Prostate gland (tissue), 2 donors: Measurements from ENCODE around the gene SLC4A3. TPM values are rescaled to one million over a fixed set of nuclear protein-coding genes. Genes with fewer than 3 reads are reported as not detected.

Experiments
- DNase-seq: peaks from one replicate; pipeline ENCODE4 v3.0.0-alpha.2; 2019; ENCODE audit warnings: low spot score
- H3K27ac ChIP-seq, 2 donors: fragments of 200-600 bp; sonication (generic); 2 replicates each; pipeline ENCODE4 v1.5.1; 2017 to 2019
- H3K27me3 ChIP-seq: fragments of 200-600 bp; sonication (generic); replicated peaks from 2 replicates; pipeline ENCODE4 v1.5.1; 2019; ENCODE audit not compliant: insufficient read depth
- H3K36me3 ChIP-seq, 2 donors: fragments of 200-600 bp; sonication (generic); 1 replicate in 1 of 2; 2 replicates in 1 of 2; pipeline versions ENCODE4 v1.5.1 to v1.8.1; 2017 to 2019
- H3K4me1 ChIP-seq: fragments of 200-600 bp; sonication (generic); replicated peaks from 2 replicates; pipeline ENCODE4 v1.5.1; 2019
- H3K4me3 ChIP-seq, 2 donors: fragments of 200-600 bp; sonication (generic); 2 replicates each; pipeline ENCODE4 v1.5.1; 2017 to 2019
- H3K9me3 ChIP-seq: fragments of 200-600 bp; sonication (generic); 2 replicates; pipeline ENCODE4 v1.5.1; 2017
- CTCF ChIP-seq, 4 experiments: fragments of 200-600 bp in 2 of 4; fragments of 450-650 bp in 2 of 4; sonication (generic) in 2 of 4; IDR thresholded peaks; 1 replicate in 3 of 4; 2 replicates in 1 of 4; pipeline ENCODE4 v1.5.1; 2016 to 2019; ENCODE audit warnings: antibody characterized with exemption in 4 of 4, mild to moderate bottlenecking in 2 of 4, moderate library complexity in 2 of 4
- POLR2A ChIP-seq: fragments of 450-650 bp; IDR thresholded peaks from one replicate; pipeline ENCODE4 v1.6.1; 2016; ENCODE audit warnings: antibody characterized with exemption, mild to moderate bottlenecking
- POLR2AphosphoS5 ChIP-seq: sonication (generic); formaldehyde crosslinking; IDR thresholded peaks from one replicate; pipeline ENCODE4 v1.6.1; 2017; ENCODE audit warnings: antibody characterized with exemption
- WGBS: methylation state at CpG from one replicate; pipeline ENCODE4 v1.1.5; 2018; 5-methylcytosine and 5-hydroxymethylcytosine counted together
- intact Hi-C: fragments of 100-400 bp; cut with DNase I; formaldehyde crosslinking; loops from one replicate; pipeline ENCODE4 v1.14.2; 2022
- total RNA-seq, 2 donors: library from RNA; depleted of rRNA; stranded (reverse); fragments of >200 nt; gene quantifications; one replicate each; pipeline ENCODE4 v1.1.0, GENCODE V29; 2016

The SLC4A3 gene
- total RNA-seq, 2 donors from 2014 or later: 7.6 to 44.6 TPM

GRCh38 chr2:219676586-219676985 is 49.2 kb downstream of the SLC4A3 start:
- no peak overlapping the region for H3K27ac ChIP-seq
- WGBS: 97% methylated on average over 1 of the region's 1 CpG
- intact Hi-C loops: no loop called here
- no peak for DNase-seq
- no peaks in the 10 kb centered on the region for H3K27me3 ChIP-seq
- no peaks in the 10 kb centered on the region for H3K9me3 ChIP-seq
- no peak overlapping the region for H3K4me3 ChIP-seq
- H3K36me3 ChIP-seq: no peaks in the 10 kb centered on the region
- no peaks in the 10 kb centered on the region for H3K4me1 ChIP-seq
- no peak for TF ChIP-seq CTCF (IDR thresholded peaks at IDR 0.05)
- no peak for TF ChIP-seq POLR2AphosphoS5
- no peak for TF ChIP-seq POLR2A

GRCh38 chr2:219679041-219679440 is 51.6 kb downstream of the SLC4A3 start:
- no peak overlapping the region for H3K27ac ChIP-seq
- H3K4me1 ChIP-seq: no peaks in the 10 kb centered on the region
- no peaks in the 10 kb centered on the region for H3K27me3 ChIP-seq
- H3K36me3 ChIP-seq: no peaks in the 10 kb centered on the region
- no peaks in the 10 kb centered on the region for H3K9me3 ChIP-seq
- no peak for TF ChIP-seq POLR2AphosphoS5
- no peak for TF ChIP-seq CTCF (IDR thresholded peaks at IDR 0.05)
- TF ChIP-seq POLR2A: no peak
- H3K4me3 ChIP-seq: no peak overlapping the region
- intact Hi-C loops: no loop called here
- no peak for DNase-seq
- 97% methylated on average over 3 of the region's 3 CpGs for WGBS

GRCh38 chr2:219679571-219679970 is 52.1 kb downstream of the SLC4A3 start:
- 93% methylated on average over 1 of the region's 1 CpG for WGBS
- Histone ChIP-seq H3K4me3 (no peak overlapping the region), H3K4me1 (no peaks in the 10 kb centered on the region), H3K9me3 (no peaks in the 10 kb centered on the region), H3K36me3 (no peaks in the 10 kb centered on the region), H3K27me3 (no peaks in the 10 kb centered on the region), H3K27ac (no peak overlapping the region)
- intact Hi-C loops: no loop called here
- no peak for TF ChIP-seq CTCF (IDR thresholded peaks at IDR 0.05)
- TF ChIP-seq POLR2A: no peak
- TF ChIP-seq POLR2AphosphoS5: no peak
- DNase-seq: no peak

GRCh38 chr2:219680958-219681693 is 53.7 kb downstream of the SLC4A3 start:
- H3K4me1 ChIP-seq: no peaks in the 10 kb centered on the region

More at GRCh38 chr2:219680958-219681693, 53.7 kb downstream of the SLC4A3 start:
- Histone ChIP-seq H3K9me3 (no peaks in the 10 kb centered on the region), H3K27ac (no peak overlapping the region), H3K27me3 (no peaks in the 10 kb centered on the region), H3K4me3 (no peak overlapping the region), H3K36me3 (no peaks in the 10 kb centered on the region)
- TF ChIP-seq POLR2A: no peak
- TF ChIP-seq CTCF (IDR thresholded peaks at IDR 0.05): no peak
- no peak for TF ChIP-seq POLR2AphosphoS5
- WGBS: 93% methylated on average over 4 of the region's 4 CpGs
- no peak for DNase-seq
- intact Hi-C loops: no loop called here
